Spleen (tissue), 11 donors: ENCODE data around the gene KCNH6. TPM values are rescaled to one million over a fixed set of nuclear protein-coding genes. Genes with fewer than 3 reads are reported as not detected.

Experiments
- DNase-seq: peaks from one replicate; pipeline ENCODE4 v3.0.0-alpha.2; 2020
- H3K27ac ChIP-seq, 8 donors: fragments of 200-600 bp; sonication (generic) in 7 of 8; 1 replicate in 4 of 8; 2 replicates in 4 of 8; pipeline versions ENCODE4 v1.5.0 to v1.8.0; 2016 to 2021; ENCODE audit warnings: inconsistent platforms in 4 of 8, mild to moderate bottlenecking in 4 of 8, moderate library complexity in 1 of 8
- H3K27me3 ChIP-seq, 7 donors: fragments of 200-600 bp; sonication (generic) in 6 of 7; replicated peaks in 1 of 7; 1 replicate in 4 of 7; 2 replicates in 3 of 7; pipeline versions ENCODE4 v1.5.0 to v1.8.0; 2016 to 2021; ENCODE audit warnings: inconsistent platforms in 3 of 7, mild to moderate bottlenecking in 1 of 7
- H3K36me3 ChIP-seq, 6 donors: fragments of 200-600 bp; sonication (generic) in 5 of 6; 1 replicate in 4 of 6; 2 replicates in 2 of 6; pipeline versions ENCODE4 v1.5.0 to v1.8.0; 2016 to 2021; ENCODE audit warnings: inconsistent platforms in 2 of 6
- H3K4me1 ChIP-seq, 6 donors: fragments of 200-600 bp; sonication (generic) in 5 of 6; 1 replicate in 3 of 6; 2 replicates in 3 of 6; pipeline versions ENCODE4 v1.5.0 to v1.8.0; 2016 to 2021; ENCODE audit warnings: inconsistent platforms in 3 of 6
- H3K4me3 ChIP-seq, 8 donors: fragments of 200-600 bp; sonication (generic) in 7 of 8; 1 replicate in 4 of 8; 2 replicates in 4 of 8; pipeline versions ENCODE4 v1.5.0 to v1.8.0; 2016 to 2021; ENCODE audit warnings: inconsistent platforms in 4 of 8, mild to moderate bottlenecking in 4 of 8, moderate library complexity in 2 of 8
- H3K9me3 ChIP-seq, 8 donors: fragments of 200-600 bp; sonication (generic) in 7 of 8; 1 replicate in 4 of 8; 2 replicates in 4 of 8; pipeline versions ENCODE4 v1.5.0 to v1.8.0; 2016 to 2021; ENCODE audit warnings: inconsistent platforms in 4 of 8
- CTCF ChIP-seq, 11 experiments: fragments of 200-600 bp in 7 of 11; fragments of 450-650 bp in 4 of 11; sonication (generic) in 4 of 11; IDR thresholded peaks in 8 of 11; conservative IDR thresholded peaks in 3 of 11; 1 replicate in 7 of 11; 2 replicates in 4 of 11; pipeline versions ENCODE4 v1.4.0 to v1.8.0; 2016 to 2021; ENCODE audit warnings: antibody characterized with exemption in 11 of 11, inconsistent platforms in 4 of 11, mild to moderate bottlenecking in 1 of 11
- POLR2A ChIP-seq, 3 donors: fragments of 450-650 bp; IDR thresholded peaks; one replicate each; pipeline ENCODE4 v1.5.1; 2017; ENCODE audit warnings: antibody characterized with exemption in 3 of 3, mild to moderate bottlenecking in 1 of 3
- POLR2AphosphoS5 ChIP-seq, 3 donors: sonication (generic); formaldehyde crosslinking; IDR thresholded peaks; one replicate each; pipeline ENCODE4 v1.5.1; 2017; ENCODE audit warnings: antibody characterized with exemption in 3 of 3
- WGBS, 5 donors: extraction: QIAGEN DNeasy Blood & Tissue Kit in 3 of 5; methylation state at CpG; one replicate each; pipeline versions ENCODE4 v1.1.5 to v1.1.7; 2013 to 2018; 5-methylcytosine and 5-hydroxymethylcytosine counted together
- intact Hi-C: fragments of 100-400 bp; cut with DNase I; formaldehyde crosslinking; loops from one replicate; pipeline ENCODE4 v1.15.0; 2023; ENCODE audit warnings: low total_unique reads
- polyA plus RNA-seq, 3 donors: library from polyadenylated mRNA; stranded (reverse); fragments of 200-250 nt; gene quantifications; one replicate each; pipeline ENCODE4 v1.2.1, GENCODE V29; 2013
- total RNA-seq, 7 donors: library from RNA; depleted of rRNA in 3 of 7; stranded (reverse); fragments of >200 nt in 3 of 7; fragmentation: NEBNext Ultra II Directional in 4 of 7; extraction: Animal tissue kit (Norgen Biotek cat#: 25700) in 4 of 7; gene quantifications; one replicate each; pipeline versions ENCODE4 v1.1.0 to v1.2.1, GENCODE V29; 2016 to 2021
- donor health status: healthy with polysubstance abuse.
- donor health status: DM: no; HTN: no; CAD: no; lungs with moderate emphysema.
- donor health status: DM: no; HTN: no; CAD: no.
- donor health status: Bipolar disorder and iron deficiency.
- donor health status: healthy.
- donor health status: DM: no; HTN: no; CAD: no.
- donor health status: DM: yes; HTN: yes; CAD: no.

KCNH6 gene
- total and polyA plus RNA-seq, 10 donors = not detected

- H3K36me3 ChIP-seq = no peaks in the 10 kb centered on the region
- intact Hi-C loops = no loop called here
- H3K4me3 ChIP-seq = peak overlapping the region; percentile 82 to 99 (median 94)
- no peak for TF ChIP-seq POLR2A (IDR thresholded peaks at IDR 0.05)
- TF ChIP-seq POLR2AphosphoS5 (IDR thresholded peaks at IDR 0.05) = no peak
- no peak for TF ChIP-seq CTCF (IDR thresholded peaks at IDR 0.05 in 8 of 11, conservative IDR thresholded peaks at IDR 0.05 in 3 of 11)
- 0 to 1% (median 1%) methylated on average over 26 to 32 of the region's 32 CpGs for WGBS, 5 donors
- no peaks in the 10 kb centered on the region for H3K27me3 ChIP-seq
- H3K4me1 ChIP-seq = peaks cover 47 to 69% (median 59%) of the 10 kb centered on the region in 6 donors
- DNase-seq = no peak
- no peaks in the 10 kb centered on the region for H3K9me3 ChIP-seq
- peak overlapping the region; percentile 83 to 97 (median 94) for H3K27ac ChIP-seq
Measured at GRCh38 chr17:63550817-63551639, 27.9 kb downstream of the KCNH6 start.

- Histone ChIP-seq H3K27ac (peak overlapping the region in 2 of 8 donors; percentile 95 to 96), H3K4me3 (peak overlapping the region in 7 of 8 donors; percentile 82 to 99 (median 92))
- WGBS, 5 donors = 60 to 73% (median 66%) methylated on average over 6 of the region's 6 CpGs
Measured at GRCh38 chr17:63552211-63552610, 29.1 kb downstream of the KCNH6 start.

GRCh38 chr17:63555500-63556156, 32.5 kb downstream of the KCNH6 start:
- Histone ChIP-seq H3K36me3 (peaks cover 0 to 11% (median 0%) of the 10 kb centered on the region in 6 donors), H3K9me3 (no peaks in the 10 kb centered on the region), H3K4me1 (peaks cover 41 to 95% (median 61%) of the 10 kb centered on the region in 6 donors), H3K27me3 (no peaks in the 10 kb centered on the region), H3K27ac (no peak overlapping the region), H3K4me3 (no peak overlapping the region)
- WGBS, 5 donors = 68 to 75% (median 69%) methylated on average over 7 of the region's 7 CpGs
- intact Hi-C loops = no loop called here
- no peak for TF ChIP-seq CTCF (IDR thresholded peaks at IDR 0.05 in 8 of 11, conservative IDR thresholded peaks at IDR 0.05 in 3 of 11)
- no peak for TF ChIP-seq POLR2AphosphoS5 (IDR thresholded peaks at IDR 0.05)
- no peak for TF ChIP-seq POLR2A (IDR thresholded peaks at IDR 0.05)
- DNase-seq = no peak

More at GRCh38 chr17:63552211-63552610, 29.1 kb downstream of the KCNH6 start:
- TF ChIP-seq POLR2A (IDR thresholded peaks at IDR 0.05) (no peak), CTCF (IDR thresholded peaks at IDR 0.05 in 8 of 11, conservative IDR thresholded peaks at IDR 0.05 in 3 of 11) (no peak), POLR2AphosphoS5 (IDR thresholded peaks at IDR 0.05) (no peak)
- Histone ChIP-seq H3K4me1 (peaks cover 48 to 80% (median 68%) of the 10 kb centered on the region in 6 donors), H3K9me3 (no peaks in the 10 kb centered on the region), H3K27me3 (no peaks in the 10 kb centered on the region), H3K36me3 (peaks cover 0 to 4% (median 0%) of the 10 kb centered on the region in 6 donors)
- DNase-seq = no peak
- intact Hi-C loops = no loop called here

- no peak overlapping the region for H3K27ac ChIP-seq
- 89 to 96% (median 94%) methylated on average over 2 of the region's 2 CpGs for WGBS, 5 donors
- intact Hi-C loops = no loop called here
Measured at GRCh38 chr17:63557416-63557815, 34.3 kb downstream of the KCNH6 start.

More at GRCh38 chr17:63557416-63557815, 34.3 kb downstream of the KCNH6 start:
- Histone ChIP-seq H3K36me3 (peaks cover 0 to 11% (median 0%) of the 10 kb centered on the region in 6 donors), H3K9me3 (no peaks in the 10 kb centered on the region), H3K4me3 (no peak overlapping the region), H3K27me3 (no peaks in the 10 kb centered on the region), H3K4me1 (peaks cover 32 to 96% (median 54%) of the 10 kb centered on the region in 6 donors)
- DNase-seq = no peak
- no peak for TF ChIP-seq CTCF (IDR thresholded peaks at IDR 0.05 in 8 of 11, conservative IDR thresholded peaks at IDR 0.05 in 3 of 11)
- TF ChIP-seq POLR2A (IDR thresholded peaks at IDR 0.05) = no peak
